Right forelimb (tissue), 1 donor: ENCODE results near the gene RASSF1.
A peak's percentile ranks its signal among the peaks of the same experiment; 100 is the strongest.

Experiments
- DNase-seq: peaks from one replicate; pipeline ENCODE4 v3.0.0-alpha.2; 2018

Gene RASSF1

GRCh38 chr3:50340448-50341329 is at the start of gene RASSF1:
RASSF1 (minus strand) TSS chr3:50340836; CDS start chr3:50340805, 31 bp downstream.
- peak; percentile 86 for DNase-seq

- no peak for DNase-seq
Measured at GRCh38 chr3:50389414-50389767, 48.8 kb upstream of the RASSF1 start.

GRCh38 chr3:50388720-50389413 is 48.2 kb upstream of the RASSF1 start:
- no peak for DNase-seq

GRCh38 chr3:50388016-50388719 is 47.5 kb upstream of the RASSF1 start:
- no peak for DNase-seq

- no peak for DNase-seq
Measured at GRCh38 chr3:50385754-50386153, 45.1 kb upstream of the RASSF1 start.

- DNase-seq = no peak
Measured at GRCh38 chr3:50383750-50384149, 43.1 kb upstream of the RASSF1 start.

GRCh38 chr3:50382722-50383121 is 42.1 kb upstream of the RASSF1 start:
- no peak for DNase-seq

- DNase-seq = no peak
Measured at GRCh38 chr3:50381383-50381782, 40.7 kb upstream of the RASSF1 start.

- DNase-seq = no peak
Measured at GRCh38 chr3:50380405-50381085, 39.9 kb upstream of the RASSF1 start.

GRCh38 chr3:50378757-50379156 is 38.1 kb upstream of the RASSF1 start:
- no peak for DNase-seq

DNA sequence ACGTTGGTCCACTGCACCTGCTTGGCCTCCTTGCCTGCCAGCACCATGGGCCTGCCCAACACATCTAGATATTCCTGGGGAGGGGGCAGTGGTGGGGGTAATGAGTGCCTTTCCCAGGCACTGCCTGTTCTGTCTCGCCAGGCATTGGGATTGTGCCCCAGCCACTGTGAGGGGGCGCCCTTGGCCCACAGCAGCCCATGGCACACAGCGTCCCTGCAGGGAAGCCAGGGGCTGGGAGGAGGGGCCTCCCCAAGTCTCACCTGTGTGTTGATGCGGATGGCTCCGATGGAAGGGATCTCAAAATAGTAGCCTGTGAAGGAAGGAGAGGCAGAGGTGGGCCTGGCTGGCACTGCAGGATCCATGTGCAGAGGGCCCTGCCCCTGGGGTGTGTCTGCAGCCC is 37.4 kb upstream of the RASSF1 start:
- DNase-seq = no peak

- no peak for DNase-seq
Measured at GRCh38 chr3:50375258-50375931, 34.8 kb upstream of the RASSF1 start.

- DNase-seq = no peak
Measured at GRCh38 chr3:50374363-50375257, 34.0 kb upstream of the RASSF1 start.

DNA sequence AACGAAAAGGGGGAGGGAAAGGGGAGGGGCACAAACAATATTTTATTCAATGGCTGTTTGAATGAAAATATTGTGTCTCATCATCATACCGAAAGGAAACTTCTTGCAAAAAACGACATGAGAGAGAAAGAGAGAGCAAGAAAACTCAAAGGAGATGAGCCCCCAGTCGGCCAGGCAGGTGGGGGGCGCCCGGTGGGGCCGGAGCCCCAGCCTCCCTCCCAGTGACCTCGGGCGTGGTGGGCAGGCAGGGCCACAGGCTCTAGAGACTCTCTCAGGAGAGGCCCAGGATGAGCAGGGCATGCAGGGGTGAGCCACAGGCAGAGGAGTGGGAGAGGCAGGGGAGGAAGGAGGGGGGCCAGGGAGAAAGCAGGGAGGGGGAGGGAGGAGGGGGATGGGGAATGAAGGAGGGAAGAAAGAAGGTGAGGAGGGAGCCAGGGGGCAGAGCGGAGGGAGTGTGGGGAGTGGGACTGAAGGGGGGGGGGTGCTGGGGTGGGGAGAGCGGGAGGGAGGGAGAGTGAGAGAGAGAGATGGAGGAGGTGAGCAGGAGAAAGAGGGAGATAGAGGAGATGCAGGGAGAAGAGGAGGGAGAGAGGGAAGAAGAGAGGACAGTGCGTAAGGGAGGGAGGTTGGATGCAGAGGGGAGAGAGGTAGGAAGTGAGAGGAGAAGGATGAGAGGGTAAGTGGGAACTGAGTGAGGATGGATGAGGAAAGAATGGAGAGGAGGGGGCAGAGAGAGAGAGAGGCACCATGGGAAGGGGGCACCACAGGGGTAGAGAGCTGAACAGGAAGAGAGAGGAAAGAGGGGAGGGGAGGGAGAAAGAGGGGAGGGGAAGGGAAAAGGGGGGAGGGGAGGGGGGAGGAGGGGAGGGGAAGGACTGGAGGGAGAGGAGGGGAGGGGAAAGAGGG is 32.8 kb upstream of the RASSF1 start:
- no peak for DNase-seq

- DNase-seq = no peak
Measured at GRCh38 chr3:50372349-50372748, 31.7 kb upstream of the RASSF1 start.

DNA sequence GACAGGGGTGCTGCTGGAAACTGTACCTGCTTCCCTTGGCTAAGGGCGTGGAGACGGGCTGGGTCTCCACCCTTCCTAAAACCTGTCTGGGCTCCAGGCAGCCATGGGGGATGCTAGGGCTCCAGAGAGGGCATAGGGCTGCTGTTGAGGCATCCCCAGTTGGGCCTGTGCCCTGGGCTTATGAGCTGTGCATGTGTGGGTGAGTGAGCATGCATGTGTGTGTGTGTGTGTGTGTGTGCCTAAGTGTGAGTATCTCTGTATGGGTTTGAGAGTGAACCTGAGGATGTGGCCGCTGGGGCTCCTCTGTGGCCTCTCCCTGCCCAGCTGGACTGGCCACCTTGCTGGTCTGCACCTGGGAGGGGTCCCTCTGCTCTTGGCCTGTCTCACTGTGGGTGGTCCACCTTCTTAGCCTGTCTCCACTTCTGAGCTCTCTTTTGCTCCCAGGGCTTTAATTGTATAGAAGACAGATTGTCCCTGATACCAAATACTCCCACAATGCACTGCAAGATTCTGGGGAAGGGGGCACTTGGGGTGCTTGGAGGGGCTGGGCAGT is 30.6 kb upstream of the RASSF1 start:
- no peak for DNase-seq

- peak; percentile 73 for DNase-seq
Measured at GRCh38 chr3:50370594-50370993, 30.0 kb upstream of the RASSF1 start.

GRCh38 chr3:50369012-50369670 is 28.5 kb upstream of the RASSF1 start:
- DNase-seq = no peak

DNA sequence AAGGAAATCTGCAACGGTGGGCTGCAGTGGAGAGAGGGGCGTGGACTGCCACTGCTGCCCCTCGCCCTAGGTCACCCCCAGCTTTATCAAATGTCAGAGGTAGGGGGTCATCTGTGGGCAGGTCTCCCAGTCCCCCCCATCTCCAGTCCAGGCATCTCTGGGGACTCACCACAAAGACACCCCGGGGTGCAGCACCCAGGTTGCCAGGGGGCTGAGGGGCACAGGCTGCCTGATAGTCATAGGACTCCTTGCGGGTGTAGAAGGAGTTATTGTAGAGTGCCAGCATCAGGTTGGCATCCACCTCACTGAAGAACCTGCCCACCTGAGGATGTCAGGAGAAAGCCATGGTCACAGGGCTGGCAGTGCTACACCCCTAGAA is 25.2 kb upstream of the RASSF1 start:
- no peak for DNase-seq
